HG03565 (cell line): ENCODE measurements around the gene USF2.

Experiments
- ATAC-seq: cut with Tn5 transposase; IDR thresholded peaks from one replicate; pipeline ENCODE4 v1.9.1; 2021; ENCODE audit warnings: mild to moderate bottlenecking, moderate library complexity; ENCODE audit not compliant: unreplicated experiment

Gene USF2

GRCh38 chr19:35314031-35314430, 45.3 kb downstream of the USF2 start:
- ATAC-seq = no peak

- no peak for ATAC-seq
Measured at GRCh38 chr19:35314858-35315470, 46.2 kb downstream of the USF2 start.

GRCh38 chr19:35315883-35316282, 47.1 kb downstream of the USF2 start:
- ATAC-seq = no peak

GRCh38 chr19:35316560-35316959, 47.8 kb downstream of the USF2 start:
- ATAC-seq = no peak

GRCh38 chr19:35317464-35318043, 48.8 kb downstream of the USF2 start:
- no peak for ATAC-seq

- ATAC-seq = no peak
Measured at GRCh38 chr19:35318679-35319448, 50.1 kb downstream of the USF2 start.

- ATAC-seq = no peak
Measured at GRCh38 chr19:35320065-35320713, 51.4 kb downstream of the USF2 start.

- no peak for ATAC-seq
Measured at GRCh38 chr19:35321291-35321690, 52.5 kb downstream of the USF2 start.

- ATAC-seq = no peak
Measured at GRCh38 chr19:35322014-35322413, 53.3 kb downstream of the USF2 start.

- ATAC-seq = no peak
Measured at GRCh38 chr19:35327642-35328041, 58.9 kb downstream of the USF2 start.

- ATAC-seq = no peak
Measured at GRCh38 chr19:35328851-35329285, 60.1 kb downstream of the USF2 start, which contains the start of gene CD22. CD22 (plus strand) TSS chr19:35329187; CDS start chr19:35332041, 2,854 bp downstream.

- ATAC-seq = no peak
Measured at GRCh38 chr19:35329323-35329722, 60.6 kb downstream of the USF2 start.
